Activated CD4-positive, alpha-beta memory T cell treated with anti-CD3 and anti-CD28 coated beads, Interleukin-2, amount 10 ng/mL, durations not matched to agents 7 days and 5 days (primary cell): ENCODE measurements around the gene STK17B. TPM values are rescaled to one million over a fixed set of nuclear protein-coding genes. Genes with fewer than 3 reads are reported as not detected.

ENCODE experiments used
- CTCF ChIA-PET: fragments of 350-600 bp; sonication (Branson Sonifier 250); formaldehyde crosslinking; loops from one replicate; lab custom pipeline; 2021; ENCODE audit warnings: antibody characterized with exemption, inconsistent platforms; lab: Charles Lee
- POLR2A ChIA-PET: fragments of 350-600 bp; sonication (Branson Sonifier 250); formaldehyde crosslinking; loops from one replicate; lab custom pipeline; 2021; ENCODE audit warnings: antibody characterized with exemption; lab: Charles Lee
- DNase-seq: peaks from one replicate; pipeline ENCODE4 v3.0.0-alpha.2; 2020
- H3K27ac Mint-ChIP-seq: one replicate; pipeline ENCODE4 v1.8.0; 2021; ENCODE audit warnings: mild to moderate bottlenecking, mixed read lengths
- H3K27me3 Mint-ChIP-seq: one replicate; pipeline ENCODE4 v1.8.0; 2021; ENCODE audit warnings: mixed read lengths
- H3K36me3 Mint-ChIP-seq: one replicate; pipeline ENCODE4 v1.8.0; 2021; ENCODE audit warnings: low read depth, mixed read lengths
- H3K4me1 Mint-ChIP-seq: one replicate; pipeline ENCODE4 v1.8.0; 2021; ENCODE audit warnings: mixed read lengths
- H3K4me3 Mint-ChIP-seq: one replicate; pipeline ENCODE4 v1.8.0; 2021; ENCODE audit warnings: mild to moderate bottlenecking, mixed read lengths
- H3K9me3 Mint-ChIP-seq: one replicate; pipeline ENCODE4 v1.8.0; 2021; ENCODE audit warnings: mixed read lengths
- total RNA-seq, 2 experiments: library from RNA; stranded (reverse); gene quantifications; one replicate each; pipeline ENCODE4 v1.2.3, GENCODE V29; 2021

STK17B gene
- total RNA-seq, 2 experiments from 2014 or later = 365 to 367 TPM

GRCh38 chr2:196131949-196132925 is 39.1 kb downstream of the STK17B start:
- POLR2A ChIA-PET = interaction anchor here (0.6 to 2.1 kb wide), 19 partner anchors 8 to 207 kb away, joined by 3 to 10 read pairs (median 3); no protein-coding TSS in a partner anchor
- H3K4me1 Mint-ChIP-seq = peaks cover 32% of the 10 kb centered on the region
- H3K27ac Mint-ChIP-seq = peak overlapping the region; percentile 75
- H3K27me3 Mint-ChIP-seq = no peaks in the 10 kb centered on the region
- peaks cover 42% of the 10 kb centered on the region for H3K9me3 Mint-ChIP-seq
- peak; percentile 45 for DNase-seq
- H3K4me3 Mint-ChIP-seq = peak overlapping the region; percentile 12
- CTCF ChIA-PET = interaction anchor here (0.6 to 1.6 kb wide), 7 partner anchors 10 to 205 kb away, joined by 3 to 7 read pairs (median 4); no protein-coding TSS in a partner anchor
- peaks cover 81% of the 10 kb centered on the region for H3K36me3 Mint-ChIP-seq

- no peak overlapping the region for H3K4me3 Mint-ChIP-seq
- peak; percentile 74 for DNase-seq
- no peaks in the 10 kb centered on the region for H3K27me3 Mint-ChIP-seq
- peaks cover 26% of the 10 kb centered on the region for H3K4me1 Mint-ChIP-seq
- ChIA-PET CTCF (interaction anchor here (0.7 to 1.6 kb wide), 7 partner anchors 9 to 206 kb away, joined by 3 to 7 read pairs (median 4); no protein-coding TSS in a partner anchor), POLR2A (interaction anchor here (0.6 to 2.1 kb wide), 9 partner anchors 8 to 208 kb away, joined by 3 to 10 read pairs (median 4); no protein-coding TSS in a partner anchor)
- H3K27ac Mint-ChIP-seq = peak overlapping the region; percentile 75
- peaks cover 73% of the 10 kb centered on the region for H3K36me3 Mint-ChIP-seq
- peaks cover 42% of the 10 kb centered on the region for H3K9me3 Mint-ChIP-seq
Measured at GRCh38 chr2:196131384-196131937, 39.9 kb downstream of the STK17B start.

- H3K27me3 Mint-ChIP-seq = no peaks in the 10 kb centered on the region
- no peak overlapping the region for H3K27ac Mint-ChIP-seq
- CTCF ChIA-PET = interaction anchor here (0.7 to 1.3 kb wide), 2 partner anchors 149 to 207 kb away, joined by 3 to 5 read pairs; no protein-coding TSS in a partner anchor
- DNase-seq = no peak
- POLR2A ChIA-PET = no interaction called here
- H3K4me1 Mint-ChIP-seq = peaks cover 25% of the 10 kb centered on the region
- H3K36me3 Mint-ChIP-seq = peaks cover 63% of the 10 kb centered on the region
- H3K9me3 Mint-ChIP-seq = peaks cover 42% of the 10 kb centered on the region
- H3K4me3 Mint-ChIP-seq = no peak overlapping the region
Measured at GRCh38 chr2:196130039-196130825, 41.1 kb downstream of the STK17B start.

- Mint-ChIP-seq H3K4me1 (peaks cover 18% of the 10 kb centered on the region), H3K27me3 (no peaks in the 10 kb centered on the region), H3K27ac (no peak overlapping the region), H3K4me3 (no peak overlapping the region), H3K36me3 (peaks cover 50% of the 10 kb centered on the region), H3K9me3 (peaks cover 42% of the 10 kb centered on the region)
- no peak for DNase-seq
- POLR2A ChIA-PET = no interaction called here
- CTCF ChIA-PET = interaction anchor here (1.0 kb wide), 1 partner anchor 208 kb away, joined by 5 read pairs; no protein-coding TSS in a partner anchor
Measured at GRCh38 chr2:196128749-196129148, 42.6 kb downstream of the STK17B start.

- POLR2A ChIA-PET = no interaction called here
- H3K9me3 Mint-ChIP-seq = peaks cover 17% of the 10 kb centered on the region
- no peak overlapping the region for H3K4me3 Mint-ChIP-seq
- no peak for DNase-seq
- no peaks in the 10 kb centered on the region for H3K27me3 Mint-ChIP-seq
- H3K4me1 Mint-ChIP-seq = no peaks in the 10 kb centered on the region
- peaks cover 19% of the 10 kb centered on the region for H3K36me3 Mint-ChIP-seq
- CTCF ChIA-PET = no interaction called here
- H3K27ac Mint-ChIP-seq = no peak overlapping the region
Measured at GRCh38 chr2:196125596-196125995, 45.8 kb downstream of the STK17B start.

- ChIA-PET POLR2A (no interaction called here), CTCF (interaction anchor here (1.2 kb wide), 1 partner anchor 209 kb away, joined by 5 read pairs; no protein-coding TSS in a partner anchor)
- H3K9me3 Mint-ChIP-seq = peaks cover 3% of the 10 kb centered on the region
- DNase-seq = no peak
- peaks cover 3% of the 10 kb centered on the region for H3K27me3 Mint-ChIP-seq
- no peaks in the 10 kb centered on the region for H3K4me1 Mint-ChIP-seq
- no peak overlapping the region for H3K27ac Mint-ChIP-seq
- H3K4me3 Mint-ChIP-seq = no peak overlapping the region
- peaks cover 4% of the 10 kb centered on the region for H3K36me3 Mint-ChIP-seq
Measured at GRCh38 chr2:196123679-196124373, 47.6 kb downstream of the STK17B start.

GRCh38 chr2:196119926-196120325 is 51.5 kb downstream of the STK17B start:
- Mint-ChIP-seq H3K36me3 (no peaks in the 10 kb centered on the region), H3K9me3 (no peaks in the 10 kb centered on the region), H3K4me3 (no peak overlapping the region), H3K27ac (no peak overlapping the region), H3K4me1 (no peaks in the 10 kb centered on the region), H3K27me3 (peaks cover 3% of the 10 kb centered on the region)
- POLR2A ChIA-PET = no interaction called here
- CTCF ChIA-PET = interaction anchor here (0.5 to 1.7 kb wide), 2 partner anchors 108 to 334 kb away, joined by 3 to 5 read pairs; no protein-coding TSS in a partner anchor
- no peak for DNase-seq

- H3K27ac Mint-ChIP-seq = no peak overlapping the region
- H3K4me1 Mint-ChIP-seq = peaks cover 10% of the 10 kb centered on the region
- H3K4me3 Mint-ChIP-seq = no peak overlapping the region
- H3K27me3 Mint-ChIP-seq = peaks cover 3% of the 10 kb centered on the region
- H3K36me3 Mint-ChIP-seq = no peaks in the 10 kb centered on the region
- H3K9me3 Mint-ChIP-seq = no peaks in the 10 kb centered on the region
- ChIA-PET POLR2A (no interaction called here), CTCF (no interaction called here)
- no peak for DNase-seq
Measured at GRCh38 chr2:196117214-196117705, 54.1 kb downstream of the STK17B start.

GRCh38 chr2:196113061-196113974 is 58.1 kb downstream of the STK17B start:
- Mint-ChIP-seq H3K36me3 (no peaks in the 10 kb centered on the region), H3K9me3 (no peaks in the 10 kb centered on the region), H3K27me3 (no peaks in the 10 kb centered on the region), H3K4me1 (peaks cover 10% of the 10 kb centered on the region), H3K4me3 (no peak overlapping the region), H3K27ac (no peak overlapping the region)
- CTCF ChIA-PET = interaction anchor here (0.8 to 1.9 kb wide), 3 partner anchors 23 to 224 kb away, joined by 3 to 11 read pairs (median 4); no protein-coding TSS in a partner anchor
- no peak for DNase-seq
- POLR2A ChIA-PET = interaction anchor here (1.0 kb wide), 1 partner anchor 19 kb away, joined by 3 read pairs; no protein-coding TSS in a partner anchor

- no peaks in the 10 kb centered on the region for H3K9me3 Mint-ChIP-seq
- no peak overlapping the region for H3K27ac Mint-ChIP-seq
- H3K36me3 Mint-ChIP-seq = no peaks in the 10 kb centered on the region
- POLR2A ChIA-PET = interaction anchor here (1.0 kb wide), 1 partner anchor 20 kb away, joined by 3 read pairs; no protein-coding TSS in a partner anchor
- no peak overlapping the region for H3K4me3 Mint-ChIP-seq
- H3K4me1 Mint-ChIP-seq = peaks cover 10% of the 10 kb centered on the region
- H3K27me3 Mint-ChIP-seq = no peaks in the 10 kb centered on the region
- no peak for DNase-seq
- CTCF ChIA-PET = interaction anchor here (0.8 to 1.9 kb wide), 4 partner anchors 23 to 225 kb away, joined by 3 to 11 read pairs (median 4); partner anchors contain the start of gene DNAH7
Measured at GRCh38 chr2:196112418-196113034, 58.9 kb downstream of the STK17B start.
